HG02623 (cell line): ENCODE results near the gene CAMKK2.
"Not testable (repeated sequence)": the region's sequence is repeated elsewhere in the genome, so short reads cannot be mapped to it uniquely, and the experiment has no call there.

Experiments
- ATAC-seq: cut with Tn5 transposase; IDR thresholded peaks from one replicate; pipeline ENCODE4 v1.9.1; 2021; ENCODE audit warnings: moderate library complexity; ENCODE audit not compliant: unreplicated experiment

Gene CAMKK2

GRCh38 chr12:121202407-121203355, 93.8 kb downstream of the CAMKK2 start:
- no peak for ATAC-seq

DNA sequence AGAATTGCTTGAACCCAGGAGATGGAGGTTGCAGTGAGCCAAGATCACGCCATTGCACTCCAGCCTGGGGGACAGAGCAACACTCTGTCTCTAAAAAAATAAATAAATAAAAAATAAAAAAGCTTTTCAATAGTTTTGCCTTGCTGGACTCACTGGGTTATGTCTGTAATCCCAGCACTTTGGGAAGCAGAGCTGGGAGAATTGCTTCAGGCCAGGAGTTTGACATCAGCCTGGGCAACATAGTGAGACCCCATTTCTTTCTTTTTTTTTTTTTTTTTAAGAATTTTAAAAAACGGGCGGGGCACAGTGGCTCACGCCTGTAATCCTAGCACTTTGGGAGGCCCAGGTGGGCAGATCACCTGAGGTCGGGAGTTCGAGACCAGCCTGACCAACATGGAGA, 95.4 kb downstream of the CAMKK2 start:
- ATAC-seq, result not testable (repeated sequence)

DNA sequence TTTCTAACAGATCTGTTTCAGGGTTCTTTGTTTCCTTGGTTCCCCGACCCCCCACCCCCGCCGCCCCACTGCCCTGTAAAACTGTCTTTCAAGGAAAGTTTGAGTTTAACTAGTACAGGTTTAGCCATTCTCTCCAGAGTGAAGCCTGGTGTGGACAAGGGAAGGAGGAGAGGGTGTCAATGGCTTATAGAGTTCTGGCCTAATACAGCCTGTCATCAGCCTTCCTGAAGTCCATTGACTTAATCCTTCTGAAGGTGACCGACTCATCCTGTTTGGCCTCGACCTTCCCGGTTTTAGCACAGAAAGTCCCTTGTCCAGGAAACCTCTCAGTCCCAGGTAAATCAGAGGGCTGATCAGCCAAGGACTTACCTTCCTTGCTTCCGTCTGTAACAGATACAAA, 97.6 kb downstream of the CAMKK2 start:
- ATAC-seq, result no peak

- ATAC-seq, result no peak
Measured at GRCh38 chr12:121196902-121197301, 99.6 kb downstream of the CAMKK2 start.

DNA sequence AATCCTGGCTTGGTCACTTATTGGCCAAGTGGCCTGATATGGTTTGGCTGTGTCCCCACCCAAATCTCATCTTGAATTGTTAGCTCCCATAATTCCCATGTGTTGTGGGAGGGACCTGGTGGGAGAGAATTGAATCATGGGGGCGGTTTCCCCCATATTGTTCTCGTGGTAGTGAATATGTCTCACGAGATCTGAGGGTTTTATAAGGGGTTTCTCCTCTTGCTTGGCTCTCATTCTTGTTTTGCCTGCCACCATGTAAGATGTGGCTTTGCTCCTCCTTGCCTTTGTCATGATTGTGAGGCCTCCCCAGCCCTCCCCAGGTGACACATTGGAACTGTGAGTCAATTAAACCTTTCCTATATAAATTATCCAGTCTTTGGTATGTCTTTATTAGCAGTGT, 105.4 kb downstream of the CAMKK2 start:
- no peak for ATAC-seq

DNA sequence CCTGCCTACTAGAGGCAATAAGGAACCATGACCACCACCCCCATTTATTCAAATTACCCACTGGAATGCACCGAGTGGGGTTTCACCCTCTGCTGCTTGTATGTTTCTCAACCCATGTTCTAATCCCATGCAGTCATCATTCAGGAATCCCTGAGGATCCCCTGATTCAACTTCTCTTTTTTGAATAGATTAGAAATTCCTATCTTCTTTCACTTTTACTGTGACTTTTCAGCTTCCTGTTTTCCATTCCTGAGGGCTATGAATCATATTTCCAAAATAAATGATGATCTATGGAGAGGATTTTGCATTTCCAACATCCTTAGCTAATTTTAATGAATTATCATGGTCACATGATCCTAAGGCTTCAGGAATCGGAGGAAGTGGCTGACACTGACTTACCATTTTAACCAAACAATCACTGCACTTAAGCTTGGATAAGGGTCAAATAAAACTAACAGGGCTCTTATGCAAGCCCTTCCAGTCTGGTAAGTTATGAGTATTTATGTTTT, 105.9 kb downstream of the CAMKK2 start:
- ATAC-seq, result no peak

DNA sequence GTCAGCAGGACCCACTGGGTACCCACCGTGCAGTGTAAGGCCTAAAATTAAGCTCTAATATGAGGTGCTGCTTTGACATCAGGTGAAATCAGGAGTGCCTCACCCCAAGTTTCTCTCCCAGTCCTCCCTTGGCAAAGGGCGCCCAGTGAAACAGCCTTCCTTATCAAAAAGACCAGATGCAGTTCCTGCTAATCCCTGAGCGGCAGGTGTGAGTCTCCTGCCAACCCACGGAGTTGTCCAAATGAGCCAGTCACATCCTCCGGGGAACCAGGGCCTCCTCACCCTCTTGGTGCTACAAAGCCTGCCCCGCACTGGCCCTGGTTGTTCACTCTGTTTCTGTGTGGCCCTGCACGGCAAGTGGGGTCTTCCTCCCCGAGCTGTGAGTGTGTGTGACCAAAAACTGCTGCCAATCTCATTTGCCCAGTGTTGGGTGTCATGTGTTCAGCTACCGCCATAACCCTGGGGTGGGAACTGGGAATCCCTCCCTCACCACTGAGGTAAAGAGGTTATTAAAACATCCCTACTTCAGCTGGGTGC, 106.8 kb downstream of the CAMKK2 start:
- no peak for ATAC-seq

- ATAC-seq, result no peak
Measured at GRCh38 chr12:121189131-121189530, 107.4 kb downstream of the CAMKK2 start.

- no peak for ATAC-seq
Measured at GRCh38 chr12:121188227-121188626, 108.3 kb downstream of the CAMKK2 start.
